M059J (cell line): ENCODE measurements around the gene CDKAL1. TPM values are rescaled to one million over a fixed set of nuclear protein-coding genes. Genes with fewer than 3 reads are reported as not detected.
A peak's percentile ranks its signal among the peaks of the same experiment; 100 is the strongest.

ENCODE experiments used
- DNase-seq: peaks from one replicate; pipeline ENCODE4 v3.0.0-alpha.2; 2012; ENCODE audit warnings: low read depth
- total RNA-seq: library from RNA; depleted of rRNA; stranded (reverse); fragments of >200 nt; shearing (Covaris generic); gene quantifications from 2 replicates; pipeline ENCODE4 v1.2.3, GENCODE V29; 2014

The CDKAL1 gene
- total RNA-seq, 1 experiment from 2014 or later = 36.4 TPM

- no peak for DNase-seq
These were observed 565.4 kb downstream of the CDKAL1 start for GRCh38 chr6:21099338-21100314.

- DNase-seq = no peak
These were observed 566.7 kb downstream of the CDKAL1 start for GRCh38 chr6:21100991-21101390.

GRCh38 chr6:21101694-21102093 is 567.4 kb downstream of the CDKAL1 start:
- no peak for DNase-seq

- no peak for DNase-seq
These were observed 567.9 kb downstream of the CDKAL1 start for GRCh38 chr6:21102201-21102600.

GRCh38 chr6:21102624-21103023 is 568.4 kb downstream of the CDKAL1 start:
- DNase-seq = no peak

GRCh38 chr6:21103626-21104224 is 569.5 kb downstream of the CDKAL1 start:
- DNase-seq = peak; percentile 18

- DNase-seq = no peak
These were observed 570.0 kb downstream of the CDKAL1 start for GRCh38 chr6:21104288-21104687.

- DNase-seq = no peak
These were observed 573.5 kb downstream of the CDKAL1 start for GRCh38 chr6:21107796-21108195.

GRCh38 chr6:21109391-21110178 is 575.3 kb downstream of the CDKAL1 start:
- DNase-seq = peak; percentile 98

GRCh38 chr6:21110684-21111083 is 576.4 kb downstream of the CDKAL1 start:
- no peak for DNase-seq

- DNase-seq = peak; percentile 60
These were observed 577.0 kb downstream of the CDKAL1 start for GRCh38 chr6:21111093-21111725.

- peak; percentile 62 for DNase-seq
These were observed 580.9 kb downstream of the CDKAL1 start for GRCh38 chr6:21115111-21115510.

- DNase-seq = no peak
These were observed 582.5 kb downstream of the CDKAL1 start for GRCh38 chr6:21116736-21117135.

- no peak for DNase-seq
These were observed 584.0 kb downstream of the CDKAL1 start for GRCh38 chr6:21118216-21118780.

GRCh38 chr6:21121636-21122136 is 587.4 kb downstream of the CDKAL1 start:
- no peak for DNase-seq

GRCh38 chr6:21123507-21124436 is 589.5 kb downstream of the CDKAL1 start:
- DNase-seq = no peak

GRCh38 chr6:21128601-21129000 is 594.3 kb downstream of the CDKAL1 start:
- DNase-seq = no peak

- no peak for DNase-seq
These were observed 597.1 kb downstream of the CDKAL1 start for GRCh38 chr6:21131406-21131805.

- no peak for DNase-seq
These were observed 598.2 kb downstream of the CDKAL1 start for GRCh38 chr6:21132446-21132845.
